T-helper 9 cell (primary cell): ENCODE results near the gene DNAJC30.
"Not testable (repeated sequence)": the region's sequence is repeated elsewhere in the genome, so short reads cannot be mapped to it uniquely, and the experiment has no call there.

ENCODE experiments used
- DNase-seq: peaks from one replicate; pipeline ENCODE4 v3.0.0-alpha.2; 2020
- total RNA-seq, 2 donors: gene quantifications; one replicate each; lab custom pipeline; 2026; lab: John Stamatoyannopoulos, UW

The DNAJC30 gene
- 7.2 to 8.4 reads per million in 2 donors for total RNA-seq

DNA sequence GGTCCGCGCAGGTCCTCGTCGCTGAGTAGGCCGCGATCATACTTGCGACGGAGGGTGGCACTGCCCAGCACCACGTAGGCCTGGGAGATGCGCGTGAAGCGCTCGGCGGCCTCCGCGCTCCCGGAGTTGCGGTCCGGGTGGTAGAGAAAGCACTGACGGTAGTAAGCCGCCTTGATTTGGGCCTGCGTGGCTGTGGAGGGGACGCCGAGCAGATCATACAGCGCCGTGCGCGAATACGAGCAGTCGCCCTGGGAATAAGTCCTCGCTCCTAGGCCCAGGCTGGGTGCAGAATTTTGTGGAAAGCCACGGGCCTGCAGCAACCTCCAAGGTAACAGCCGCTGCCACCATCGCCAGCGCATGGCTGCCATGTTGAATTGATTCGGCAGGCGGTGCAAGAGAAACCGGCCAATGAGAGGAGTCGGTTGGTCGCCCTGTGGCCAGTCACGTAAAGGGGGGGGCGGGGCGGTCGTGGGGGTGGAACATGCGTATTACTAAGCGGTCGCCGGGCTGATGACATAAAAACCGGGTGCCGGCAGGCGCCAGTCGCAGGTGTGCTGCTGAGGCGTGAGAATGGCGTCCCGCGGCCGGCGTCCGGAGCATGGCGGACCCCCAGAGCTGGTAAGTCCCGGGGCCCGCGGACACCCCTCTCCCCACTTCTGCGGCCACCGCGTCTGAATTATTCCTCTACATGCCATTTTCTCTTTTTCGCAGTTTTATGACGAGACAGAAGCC lies at the start of gene DNAJC30, which contains the start of gene BUD23:
TSS of gene DNAJC30 (minus strand) at position 398 of the 732 bp plus-strand sequence. CDS start at position 368, 30 bp downstream.
TSS of gene BUD23 (plus strand) at position 542 of the 732 bp plus-strand sequence. CDS start at position 571, 29 bp downstream.
- DNase-seq = peak; percentile 98

- no peak for DNase-seq
Observed at GRCh38 chr7:73732397-73732796, 49.1 kb upstream of the DNAJC30 start.

DNA sequence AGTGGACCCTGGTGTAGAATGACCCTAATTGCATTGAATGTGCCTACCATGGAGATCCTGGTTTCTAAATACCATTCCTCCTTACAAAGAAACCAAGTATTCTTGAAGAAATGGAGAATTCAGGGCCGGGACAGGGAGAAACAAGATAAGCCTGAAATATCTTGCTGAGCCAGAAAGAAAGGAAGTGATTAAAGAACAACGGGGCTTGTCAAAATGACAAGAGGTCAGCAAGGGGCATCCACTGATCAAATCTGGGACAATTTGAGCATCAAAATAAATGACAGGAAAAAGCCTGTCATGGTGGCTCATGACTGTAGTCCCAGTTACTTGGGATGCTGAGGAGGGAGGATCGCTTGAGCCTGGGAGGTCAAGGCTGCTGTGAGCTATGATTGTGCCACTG lies 47.2 kb upstream of the DNAJC30 start:
- DNase-seq = no peak

GRCh38 chr7:73728551-73728950 lies 45.3 kb upstream of the DNAJC30 start:
- no peak for DNase-seq

DNA sequence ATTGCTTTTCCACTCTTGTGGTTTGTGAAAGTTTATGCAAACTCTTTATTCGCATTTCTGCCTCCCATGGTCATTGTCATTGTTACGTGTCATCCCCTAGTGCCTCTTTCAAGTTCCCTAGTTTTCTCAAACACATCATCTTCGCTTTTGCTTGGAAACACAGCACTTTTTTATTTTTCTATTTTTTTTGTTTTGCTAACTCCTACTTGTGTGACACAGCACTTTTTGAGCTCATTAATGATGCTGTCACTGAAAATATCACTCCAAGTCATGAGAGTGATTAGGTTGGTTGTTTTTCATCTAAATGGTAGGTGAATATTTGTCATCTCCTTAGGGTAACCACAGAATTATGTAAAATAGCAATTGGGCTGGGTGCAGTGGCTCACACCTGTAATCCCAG lies 44.7 kb upstream of the DNAJC30 start:
- no peak for DNase-seq

DNA sequence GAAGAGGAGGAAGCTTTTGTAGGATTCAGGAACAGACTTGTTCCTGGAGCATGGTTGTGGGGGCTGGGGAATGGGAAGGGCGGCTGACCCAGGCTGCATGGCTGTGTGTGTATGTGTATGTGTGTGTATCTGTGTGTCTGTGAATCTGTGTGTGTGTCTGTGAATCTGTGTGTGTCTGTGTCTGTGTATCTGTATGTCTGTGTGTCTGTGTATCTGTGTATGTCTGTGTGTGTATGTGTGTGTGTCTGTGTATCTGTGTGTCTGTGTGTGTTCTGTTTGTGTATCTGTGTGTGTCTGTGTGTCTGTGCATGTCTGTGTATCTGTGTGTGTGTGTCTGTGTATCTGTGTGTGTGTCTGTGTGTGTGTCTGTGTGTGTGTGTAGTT lies 42.8 kb upstream of the DNAJC30 start:
- DNase-seq = no peak

- no peak for DNase-seq
Observed at GRCh38 chr7:73723813-73724212, 40.6 kb upstream of the DNAJC30 start.

- DNase-seq = no peak
Observed at GRCh38 chr7:73722785-73723184, 39.5 kb upstream of the DNAJC30 start.

DNA sequence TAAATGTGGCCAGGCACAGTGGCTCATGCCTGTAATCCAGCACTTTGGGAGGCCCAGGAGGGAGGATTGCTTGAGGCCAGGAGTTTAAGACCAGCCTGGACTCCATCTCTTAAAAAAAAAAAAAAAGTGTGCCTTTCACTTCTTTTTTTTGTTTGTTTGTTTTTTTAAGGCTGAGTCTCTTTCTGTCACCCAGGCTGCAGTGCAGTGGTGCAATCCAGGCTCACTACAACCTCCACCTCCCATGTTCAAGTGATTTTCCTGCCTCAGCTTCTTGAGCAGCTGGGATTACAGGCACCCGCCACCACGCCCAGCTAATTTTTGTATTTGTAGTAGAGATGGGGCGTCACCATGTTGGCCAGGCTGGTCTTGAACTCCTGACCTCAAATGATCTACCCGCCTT lies 38.9 kb upstream of the DNAJC30 start:
- DNase-seq = not testable (repeated sequence)

DNA sequence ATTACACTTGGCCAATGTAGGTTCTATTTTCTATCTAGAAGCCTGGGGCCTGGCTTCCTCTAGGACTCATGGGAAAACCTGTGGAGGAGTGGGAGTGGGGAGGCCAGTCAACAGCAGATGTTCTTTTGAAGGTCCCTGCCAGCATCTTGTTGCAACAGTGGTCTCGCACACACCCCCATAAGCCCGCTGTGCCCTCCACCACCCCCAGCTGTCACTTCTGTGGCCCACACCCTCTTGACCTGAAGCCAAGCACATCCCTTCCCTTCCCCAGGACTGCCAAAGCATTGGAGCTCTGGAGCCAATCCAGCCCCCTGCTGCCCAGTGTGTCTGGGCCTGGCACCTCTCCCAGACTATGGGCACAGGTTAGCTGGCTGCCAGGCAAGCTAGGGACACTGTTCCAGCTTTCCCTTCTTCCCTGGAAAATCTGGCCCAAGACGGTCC lies 38.1 kb upstream of the DNAJC30 start:
- no peak for DNase-seq

DNA sequence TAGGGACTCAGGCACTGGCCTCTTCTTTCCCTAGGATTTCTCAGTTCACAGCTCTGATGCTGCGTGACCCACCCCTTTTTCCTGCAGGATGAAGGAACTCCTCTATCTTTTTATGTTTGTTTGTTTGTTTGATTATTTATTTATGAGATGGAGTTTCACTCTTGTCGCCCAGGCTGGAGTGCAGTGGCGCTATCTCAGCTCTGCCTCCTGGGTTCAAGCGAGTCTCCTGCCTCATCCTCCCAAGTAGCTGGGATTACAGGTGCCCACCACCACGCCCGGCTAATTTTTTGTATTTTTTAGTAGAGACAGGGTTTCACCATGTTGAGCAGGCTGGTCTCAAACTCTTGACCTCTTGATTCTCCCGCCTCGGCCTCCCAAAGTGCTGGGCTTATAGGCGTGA lies 37.2 kb upstream of the DNAJC30 start:
- not testable (repeated sequence) for DNase-seq

DNA sequence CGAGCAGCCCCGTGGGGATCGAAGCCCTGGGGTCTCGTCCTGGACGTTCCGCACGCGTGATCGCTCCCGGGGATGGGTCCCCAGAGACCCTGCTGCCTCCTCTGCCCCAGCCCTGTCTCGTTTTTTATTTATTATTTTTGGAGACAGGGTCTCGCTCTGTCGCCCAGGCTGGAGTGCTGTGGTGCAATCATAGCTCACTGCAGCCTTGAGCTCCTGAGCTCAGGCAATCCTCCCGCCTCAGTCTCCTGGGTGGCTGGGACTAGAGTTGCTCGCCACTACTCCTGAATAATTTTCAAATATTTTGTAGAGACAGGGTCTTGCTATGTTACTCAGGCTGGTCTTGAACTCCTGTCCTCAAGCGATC lies 36.5 kb upstream of the DNAJC30 start:
- no peak for DNase-seq

GRCh38 chr7:73718905-73719805 lies 35.9 kb upstream of the DNAJC30 start, which contains the start of gene STX1A:
Gene STX1A, minus strand, starts transcription at chr7:73719669. Its CDS starts 38 bp downstream, at chr7:73719631.
- peak; percentile 65 for DNase-seq

DNA sequence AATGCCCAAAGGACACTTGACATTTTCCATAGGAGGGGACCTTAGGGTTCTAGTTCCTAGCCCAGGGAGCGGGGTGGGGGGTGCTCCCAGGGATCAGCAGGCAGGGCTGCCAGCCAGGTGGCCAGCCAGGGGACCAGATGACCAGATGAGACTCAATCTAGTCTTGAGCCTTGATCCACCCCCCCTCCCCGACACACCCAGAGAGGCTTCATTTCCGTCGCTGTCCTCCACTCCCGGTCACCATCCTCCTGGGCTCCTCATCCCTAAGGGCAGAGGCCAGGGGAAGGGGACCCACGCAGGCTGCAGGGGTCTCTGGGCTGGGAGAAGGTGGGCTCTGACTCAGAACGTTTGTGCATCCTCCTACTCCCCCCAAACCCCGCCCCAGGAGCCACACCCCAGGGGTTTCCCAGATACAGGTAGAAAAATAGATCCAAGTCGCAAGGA lies 35.2 kb upstream of the DNAJC30 start:
- DNase-seq = no peak

DNA sequence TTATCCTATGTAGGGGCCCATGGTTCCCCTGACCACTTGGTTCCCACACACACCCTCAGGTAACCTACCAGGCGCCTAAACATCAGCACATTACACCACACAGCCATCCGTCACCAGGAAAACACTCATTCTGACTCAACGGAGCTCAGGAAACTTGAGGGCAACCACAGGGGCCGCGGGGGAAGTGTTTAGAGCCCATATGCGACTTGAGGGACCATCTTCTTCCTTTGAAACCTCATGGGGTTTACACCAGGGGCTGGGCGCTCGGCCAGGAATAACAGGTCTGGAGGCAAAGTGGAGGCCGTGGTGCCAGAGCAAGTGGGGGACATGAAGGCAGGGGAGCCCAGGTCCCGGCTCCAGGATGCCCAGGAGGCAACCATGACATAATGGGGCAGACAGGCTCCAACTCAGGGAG lies 34.7 kb upstream of the DNAJC30 start:
- peak; percentile 71 for DNase-seq

DNA sequence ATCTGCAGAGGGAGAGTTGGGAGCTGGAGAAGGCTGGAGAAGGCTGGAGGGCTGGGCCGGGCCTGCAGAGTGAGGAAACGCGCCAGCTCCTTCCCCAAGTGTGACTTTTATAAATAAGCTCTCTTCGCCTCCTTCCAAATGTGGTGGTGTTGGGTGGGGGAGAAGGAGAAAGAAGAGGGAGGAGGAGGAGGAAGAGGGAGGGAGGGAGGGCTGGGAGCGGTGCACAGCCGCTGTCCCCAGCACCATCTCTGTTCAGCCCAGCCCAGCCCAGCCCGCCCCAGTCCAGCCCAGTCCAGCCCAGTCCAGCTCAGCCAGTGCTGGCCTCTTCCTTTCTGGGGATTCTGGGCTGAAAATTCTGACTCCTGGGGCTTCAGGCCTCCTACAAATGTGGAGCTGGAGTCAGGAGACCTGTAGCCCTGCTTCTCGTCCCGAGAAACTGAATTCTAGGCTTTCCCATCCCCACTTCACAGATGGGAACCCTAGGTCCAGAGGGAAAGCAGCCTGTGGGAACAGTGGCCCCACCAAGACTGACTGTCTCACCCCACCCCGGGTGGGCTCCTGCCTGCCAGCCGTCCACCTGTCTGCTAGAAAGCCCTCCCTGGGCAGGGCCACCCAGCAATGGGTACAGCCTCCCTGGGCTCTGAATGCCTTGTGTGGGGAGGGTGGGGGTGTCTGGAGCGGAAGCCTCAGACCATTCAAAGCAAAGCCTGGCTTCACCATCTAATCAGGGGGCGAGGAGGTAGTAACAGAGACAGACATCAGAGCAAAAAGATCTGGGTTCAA lies 34.0 kb upstream of the DNAJC30 start:
- DNase-seq = no peak

- DNase-seq = no peak
Observed at GRCh38 chr7:73716318-73716890, 33.2 kb upstream of the DNAJC30 start.

GRCh38 chr7:73715648-73716317 lies 32.5 kb upstream of the DNAJC30 start:
- no peak for DNase-seq

DNA sequence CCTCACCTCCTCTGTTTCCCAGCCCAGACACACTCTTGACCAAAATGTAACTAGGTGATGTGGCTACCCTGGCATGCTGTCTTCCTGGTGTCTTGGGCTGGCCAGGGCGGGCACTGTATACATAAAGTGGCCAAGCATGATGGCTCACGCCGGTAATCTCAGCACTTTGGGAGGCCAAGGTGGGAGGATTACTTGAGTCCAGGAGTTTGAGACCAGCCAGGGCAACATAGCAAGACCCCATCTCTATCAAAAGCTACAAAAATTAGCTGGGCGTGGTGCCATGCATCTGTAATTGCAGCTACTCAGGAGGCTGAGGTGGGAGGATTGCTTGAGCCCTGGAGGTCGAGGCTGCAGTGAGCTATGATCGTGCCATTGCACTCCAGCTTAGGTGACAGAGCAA lies 30.1 kb upstream of the DNAJC30 start:
- DNase-seq = not testable (repeated sequence)

GRCh38 chr7:73712773-73713172 lies 29.5 kb upstream of the DNAJC30 start:
- no peak for DNase-seq

GRCh38 chr7:73708961-73709549 lies 25.8 kb upstream of the DNAJC30 start:
- no peak for DNase-seq
